GM19324 (cell line): ENCODE data around the gene RNGTT.
A peak's percentile ranks its signal among the peaks of the same experiment; 100 is the strongest.
"Not testable (repeated sequence)": the region's sequence is repeated elsewhere in the genome, so short reads cannot be mapped to it uniquely, and the experiment has no call there.

ENCODE experiments used
- ATAC-seq: cut with Tn5 transposase; IDR thresholded peaks from one replicate; pipeline ENCODE4 v1.9.1; 2021; ENCODE audit warnings: mild to moderate bottlenecking, moderate library complexity; ENCODE audit not compliant: unreplicated experiment, low FRiP score

RNGTT gene

GRCh38 chr6:88741939-88742338 lies 221.5 kb downstream of the RNGTT start:
- no peak for ATAC-seq

- no peak for ATAC-seq
Measured at GRCh38 chr6:88741071-88741470, 222.3 kb downstream of the RNGTT start.

GRCh38 chr6:88734544-88734943 lies 228.9 kb downstream of the RNGTT start:
- ATAC-seq, result no peak

GRCh38 chr6:88730611-88731011 lies 232.8 kb downstream of the RNGTT start:
- no peak for ATAC-seq

GRCh38 chr6:88728756-88729155 lies 234.7 kb downstream of the RNGTT start:
- ATAC-seq, result no peak

GRCh38 chr6:88726409-88726808 lies 237.0 kb downstream of the RNGTT start:
- not testable (repeated sequence) for ATAC-seq

GRCh38 chr6:88725111-88725975 lies 238.1 kb downstream of the RNGTT start:
- no peak for ATAC-seq

GRCh38 chr6:88722686-88723085 lies 240.7 kb downstream of the RNGTT start:
- no peak for ATAC-seq

GRCh38 chr6:88716399-88716798 lies 247.0 kb downstream of the RNGTT start:
- ATAC-seq, result not testable (repeated sequence)

- no peak for ATAC-seq
Measured at GRCh38 chr6:88712243-88712936, 251.0 kb downstream of the RNGTT start.

- no peak for ATAC-seq
Measured at GRCh38 chr6:88709819-88710246, 253.6 kb downstream of the RNGTT start.

- no peak for ATAC-seq
Measured at GRCh38 chr6:88708197-88708744, 255.1 kb downstream of the RNGTT start.

GRCh38 chr6:88705601-88706000 lies 257.8 kb downstream of the RNGTT start:
- ATAC-seq, result peak; percentile 77

GRCh38 chr6:88704980-88705379 lies 258.4 kb downstream of the RNGTT start:
- ATAC-seq, result no peak

- no peak for ATAC-seq
Measured at GRCh38 chr6:88702956-88703556, 260.4 kb downstream of the RNGTT start.

- ATAC-seq, result no peak
Measured at GRCh38 chr6:88698661-88699060, 264.8 kb downstream of the RNGTT start.

- ATAC-seq, result no peak
Measured at GRCh38 chr6:88695937-88696336, 267.5 kb downstream of the RNGTT start.

GRCh38 chr6:88683734-88684133 lies 279.7 kb downstream of the RNGTT start:
- no peak for ATAC-seq

- ATAC-seq, result no peak
Measured at GRCh38 chr6:88680654-88681053, 282.8 kb downstream of the RNGTT start.

- ATAC-seq, result no peak
Measured at GRCh38 chr6:88679841-88680240, 283.6 kb downstream of the RNGTT start.

GRCh38 chr6:88677356-88677755 lies 286.1 kb downstream of the RNGTT start:
- no peak for ATAC-seq
